Panc1 (cell line): ENCODE measurements around the gene GPRIN2.
"Not testable (repeated sequence)": the region's sequence is repeated elsewhere in the genome, so short reads cannot be mapped to it uniquely, and the experiment has no call there.

Source experiments
- CTCF ChIP-seq: fragments of 450-650 bp; IDR thresholded peaks from 2 replicates; pipeline ENCODE4 v1.5.1; 2017; ENCODE audit warnings: mild to moderate bottlenecking
- POLR2AphosphoS5 ChIP-seq: IDR thresholded peaks from 2 replicates; pipeline ENCODE4 v1.6.1; 2012; ENCODE audit warnings: mild to moderate bottlenecking, low read depth, low read length, moderate library complexity

GRCh38 chr10:46529742-46530141, 26.7 kb downstream of the GPRIN2 start:
- TF ChIP-seq CTCF, POLR2AphosphoS5: not testable (repeated sequence)
